ENCODE measurements around the gene HSPG2. TPM values are rescaled to one million over a fixed set of nuclear protein-coding genes. Genes with fewer than 3 reads are reported as not detected.
A peak's percentile ranks its signal among the peaks of the same experiment; 100 is the strongest.

HSPG2 gene
- total and polyA plus RNA-seq, 12 donors, result 38.7 to 558 (median 273) TPM

GRCh38 chr1:21939650-21940374 is 2.7 kb upstream of the HSPG2 start:
- 32 to 41% (median 35%) methylated on average over 9 of the region's 9 CpGs for WGBS, 4 donors
- Histone ChIP-seq H3K27ac (peak overlapping the region in 4 of 5 donors; percentile 45 to 89 (median 74)), H3K27me3 (no peaks in the 10 kb centered on the region), H3K4me1 (replicated peaks in 1 of 2) (peaks cover 34 to 44% of the 10 kb centered on the region in 2 donors), H3K4me3 (no peak overlapping the region), H3K9me3 (replicated peaks in 1 of 3) (no peaks in the 10 kb centered on the region), H3K36me3 (replicated peaks in 1 of 2) (no peaks in the 10 kb centered on the region)
- DNase-seq, result peak; percentile 90 to 96 (median 94)
- intact Hi-C loops (cut with DNase I), result no loop called here
- TF ChIP-seq POLR2A (IDR thresholded peaks at IDR 0.05) (peak in 1 of 2 donors; percentile 32), CTCF (IDR thresholded peaks at IDR 0.05) (peak in 5 of 6 experiments; percentile 49 to 71 (median 64))

GRCh38 chr1:21938732-21939538 is 1.8 kb upstream of the HSPG2 start:
- peaks cover 43 to 52% of the 10 kb centered on the region in 2 donors for H3K4me1 ChIP-seq (replicated peaks in 1 of 2)
- DNase-seq, result no peak
- no peaks in the 10 kb centered on the region for H3K9me3 ChIP-seq (replicated peaks in 1 of 3)

GRCh38 chr1:21937372-21938121 is 437 bp upstream of the HSPG2 start:
- peak; percentile 79 to 92 (median 86) for DNase-seq
- no peaks in the 10 kb centered on the region for H3K36me3 ChIP-seq (replicated peaks in 1 of 2)
- intact Hi-C loops (cut with DNase I), result no loop called here
- 12 to 42% (median 25%) methylated on average over 14 to 64 of the region's 69 CpGs for WGBS, 4 donors
- H3K9me3 ChIP-seq (replicated peaks in 1 of 3), result no peaks in the 10 kb centered on the region
- TF ChIP-seq POLR2A (IDR thresholded peaks at IDR 0.05), result peak in 1 of 2 donors; percentile 29
- TF ChIP-seq CTCF (IDR thresholded peaks at IDR 0.05), result peak in 1 of 6 experiments; percentile 21
- peak overlapping the region in 3 of 5 donors; percentile 36 to 93 (median 84) for H3K27ac ChIP-seq
- H3K27me3 ChIP-seq, result no peaks in the 10 kb centered on the region
- peaks cover 56 to 62% of the 10 kb centered on the region in 2 donors for H3K4me1 ChIP-seq (replicated peaks in 1 of 2)
- H3K4me3 ChIP-seq, result peak overlapping the region in 2 of 4 donors; percentile 3 to 78

More at GRCh38 chr1:21938732-21939538, 1.8 kb upstream of the HSPG2 start:
- Histone ChIP-seq H3K36me3 (replicated peaks in 1 of 2) (no peaks in the 10 kb centered on the region), H3K4me3 (no peak overlapping the region), H3K27ac (peak overlapping the region; percentile 18 to 89 (median 65)), H3K27me3 (no peaks in the 10 kb centered on the region)
- 57 to 74% (median 64%) methylated on average over 9 to 11 of the region's 11 CpGs for WGBS, 4 donors
- TF ChIP-seq POLR2A (IDR thresholded peaks at IDR 0.05) (no peak), CTCF (IDR thresholded peaks at IDR 0.05) (no peak)
- intact Hi-C loops (cut with DNase I), result no loop called here
